GM12878 (cell line): ENCODE results near the gene CDK15. TPM values are rescaled to one million over a fixed set of nuclear protein-coding genes. Genes with fewer than 3 reads are reported as not detected.

Experiments used
- HDAC2 ChIP-seq: fragments of 200-600 bp; sonication (generic); IDR thresholded peaks from 2 replicates; pipeline ENCODE4 v1.6.1; 2017
- HDGF ChIP-seq: fragments of 450-650 bp; IDR thresholded peaks from 2 replicates; pipeline ENCODE4 v1.6.1; 2016; ENCODE audit warnings: antibody characterized with exemption
- NFYA ChIP-seq: IDR thresholded peaks from 2 replicates; pipeline ENCODE4 v1.6.1; 2011; ENCODE audit warnings: low read depth, mild to moderate bottlenecking, low read length, improper control_type of control experiment, borderline replicate concordance
- POLR2AphosphoS5 ChIP-seq: IDR thresholded peaks from 2 replicates; pipeline ENCODE4 v1.6.1; 2011; ENCODE audit warnings: mild to moderate bottlenecking, low read length, inconsistent platforms
- TBL1XR1 ChIP-seq: IDR thresholded peaks from 2 replicates; pipeline ENCODE4 v1.6.1; 2012; ENCODE audit warnings: low read depth, low read length, improper control_type of control experiment
- polyA plus RNA-seq, 11 experiments: library from polyadenylated mRNA; depleted of rRNA in 4 of 11; unstranded in 6 of 11; stranded (reverse) in 5 of 11; fragments of >200 nt; fragmentation: Nextera tagmentation in 4 of 11; fragmentation: Illumina TruSeq in 1 of 11; extraction: Ambion mirVana in 4 of 11; extraction: Trizol in 1 of 11; gene quantifications; 1 replicate in 1 of 11; 2 replicates in 10 of 11; pipeline versions ENCODE4 v1.2.1 to v1.2.3, GENCODE V29; 2011 to 2016; ENCODE audit warnings: inconsistent platforms in 2 of 11, missing spikeins in 2 of 11, low read depth in 1 of 11
- total RNA-seq, 4 experiments: library from RNA; depleted of rRNA in 3 of 4; stranded (reverse); fragments of >200 nt in 3 of 4; fragmentation: Illumina TruSeq in 1 of 4; extraction: Trizol in 1 of 4; gene quantifications; 2 replicates each; pipeline versions ENCODE4 v1.2.1 to v1.2.3, GENCODE V29; 2013 to 2021
- TF ChIP-seq, protein P1 (sequence below): IDR thresholded peaks from 2 replicates; pipeline ENCODE4 v1.6.1; 2012; ENCODE audit warnings: mild to moderate bottlenecking, low read depth, low read length
- TF ChIP-seq, protein P2 (sequence below): fragments of 450-650 bp; formaldehyde crosslinking; IDR thresholded peaks from 2 replicates; pipeline ENCODE4 v1.5.0; 2022; ENCODE audit warnings: mild to moderate bottlenecking, missing genetic modification characterization

The CDK15 gene
- total and polyA plus RNA-seq, 10 of the 15 experiments (the other 5 are each of a cell fraction or from before 2014, with no cell fraction given): 0.01 to 0.04 TPM; not detected in 8

DNA sequence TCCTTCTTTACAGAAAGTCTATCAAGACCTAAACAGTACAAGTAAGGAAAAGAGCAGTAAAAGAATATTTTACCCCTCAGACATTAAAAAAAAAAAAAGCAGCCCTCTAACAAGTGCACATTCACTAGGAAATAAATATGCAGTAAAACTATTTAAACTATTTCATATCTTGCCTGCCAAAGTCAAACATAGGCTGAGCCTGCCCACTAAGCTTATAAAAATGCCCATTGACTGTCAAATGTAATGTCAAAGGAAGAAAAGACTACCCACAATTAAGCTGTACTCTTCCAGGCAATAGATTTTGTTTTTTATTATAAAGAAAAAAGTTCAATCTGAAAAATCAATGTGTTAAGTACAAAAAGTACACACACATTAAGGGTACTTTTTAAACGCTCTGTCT is 37.4 kb upstream of the CDK15 start (continued):
- no peak for TF ChIP-seq TBL1XR1
- no peak for TF ChIP-seq NFYA
- TF ChIP-seq, protein P1, sequence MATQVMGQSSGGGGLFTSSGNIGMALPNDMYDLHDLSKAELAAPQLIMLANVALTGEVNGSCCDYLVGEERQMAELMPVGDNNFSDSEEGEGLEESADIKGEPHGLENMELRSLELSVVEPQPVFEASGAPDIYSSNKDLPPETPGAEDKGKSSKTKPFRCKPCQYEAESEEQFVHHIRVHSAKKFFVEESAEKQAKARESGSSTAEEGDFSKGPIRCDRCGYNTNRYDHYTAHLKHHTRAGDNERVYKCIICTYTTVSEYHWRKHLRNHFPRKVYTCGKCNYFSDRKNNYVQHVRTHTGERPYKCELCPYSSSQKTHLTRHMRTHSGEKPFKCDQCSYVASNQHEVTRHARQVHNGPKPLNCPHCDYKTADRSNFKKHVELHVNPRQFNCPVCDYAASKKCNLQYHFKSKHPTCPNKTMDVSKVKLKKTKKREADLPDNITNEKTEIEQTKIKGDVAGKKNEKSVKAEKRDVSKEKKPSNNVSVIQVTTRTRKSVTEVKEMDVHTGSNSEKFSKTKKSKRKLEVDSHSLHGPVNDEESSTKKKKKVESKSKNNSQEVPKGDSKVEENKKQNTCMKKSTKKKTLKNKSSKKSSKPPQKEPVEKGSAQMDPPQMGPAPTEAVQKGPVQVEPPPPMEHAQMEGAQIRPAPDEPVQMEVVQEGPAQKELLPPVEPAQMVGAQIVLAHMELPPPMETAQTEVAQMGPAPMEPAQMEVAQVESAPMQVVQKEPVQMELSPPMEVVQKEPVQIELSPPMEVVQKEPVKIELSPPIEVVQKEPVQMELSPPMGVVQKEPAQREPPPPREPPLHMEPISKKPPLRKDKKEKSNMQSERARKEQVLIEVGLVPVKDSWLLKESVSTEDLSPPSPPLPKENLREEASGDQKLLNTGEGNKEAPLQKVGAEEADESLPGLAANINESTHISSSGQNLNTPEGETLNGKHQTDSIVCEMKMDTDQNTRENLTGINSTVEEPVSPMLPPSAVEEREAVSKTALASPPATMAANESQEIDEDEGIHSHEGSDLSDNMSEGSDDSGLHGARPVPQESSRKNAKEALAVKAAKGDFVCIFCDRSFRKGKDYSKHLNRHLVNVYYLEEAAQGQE: no peak
- TF ChIP-seq HDAC2: no peak
- no peak for TF ChIP-seq POLR2AphosphoS5
- no peak for TF ChIP-seq HDGF
- TF ChIP-seq, protein P2, sequence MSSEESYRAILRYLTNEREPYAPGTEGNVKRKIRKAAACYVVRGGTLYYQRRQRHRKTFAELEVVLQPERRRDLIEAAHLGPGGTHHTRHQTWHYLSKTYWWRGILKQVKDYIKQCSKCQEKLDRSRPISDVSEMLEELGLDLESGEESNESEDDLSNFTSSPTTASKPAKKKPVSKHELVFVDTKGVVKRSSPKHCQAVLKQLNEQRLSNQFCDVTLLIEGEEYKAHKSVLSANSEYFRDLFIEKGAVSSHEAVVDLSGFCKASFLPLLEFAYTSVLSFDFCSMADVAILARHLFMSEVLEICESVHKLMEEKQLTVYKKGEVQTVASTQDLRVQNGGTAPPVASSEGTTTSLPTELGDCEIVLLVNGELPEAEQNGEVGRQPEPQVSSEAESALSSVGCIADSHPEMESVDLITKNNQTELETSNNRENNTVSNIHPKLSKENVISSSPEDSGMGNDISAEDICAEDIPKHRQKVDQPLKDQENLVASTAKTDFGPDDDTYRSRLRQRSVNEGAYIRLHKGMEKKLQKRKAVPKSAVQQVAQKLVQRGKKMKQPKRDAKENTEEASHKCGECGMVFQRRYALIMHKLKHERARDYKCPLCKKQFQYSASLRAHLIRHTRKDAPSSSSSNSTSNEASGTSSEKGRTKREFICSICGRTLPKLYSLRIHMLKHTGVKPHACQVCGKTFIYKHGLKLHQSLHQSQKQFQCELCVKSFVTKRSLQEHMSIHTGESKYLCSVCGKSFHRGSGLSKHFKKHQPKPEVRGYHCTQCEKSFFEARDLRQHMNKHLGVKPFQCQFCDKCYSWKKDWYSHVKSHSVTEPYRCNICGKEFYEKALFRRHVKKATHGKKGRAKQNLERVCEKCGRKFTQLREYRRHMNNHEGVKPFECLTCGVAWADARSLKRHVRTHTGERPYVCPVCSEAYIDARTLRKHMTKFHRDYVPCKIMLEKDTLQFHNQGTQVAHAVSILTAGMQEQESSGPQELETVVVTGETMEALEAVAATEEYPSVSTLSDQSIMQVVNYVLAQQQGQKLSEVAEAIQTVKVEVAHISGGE: no peak
- TF ChIP-seq, all 136 proteins: peak for 0
